HepG2 (cell line): ENCODE measurements around the gene TMEM41A. TPM values are rescaled to one million over a fixed set of nuclear protein-coding genes. Genes with fewer than 3 reads are reported as not detected.

Source experiments
- CREM ChIP-seq, 2 experiments: sonication (generic) in 1 of 2; formaldehyde crosslinking in 1 of 2; IDR thresholded peaks; 2 replicates each; pipeline versions ENCODE4 v1.4.0 to v1.6.1; 2016 to 2020; ENCODE audit warnings: antibody characterized with exemption in 1 of 2, mild to moderate bottlenecking in 1 of 2, missing genetic modification reagents in 1 of 2
- DR1 ChIP-seq: sonication (generic); formaldehyde crosslinking; IDR thresholded peaks from 2 replicates; pipeline ENCODE4 v1.8.0; 2021; ENCODE audit warnings: mild to moderate bottlenecking, missing genetic modification reagents, inconsistent platforms
- EP300 ChIP-seq, 3 experiments: sonication (generic) in 1 of 3; formaldehyde crosslinking in 1 of 3; IDR thresholded peaks; 2 replicates each; pipeline versions ENCODE4 v1.5.1 to v1.6.1; 2011 to 2020; ENCODE audit warnings: low read depth in 2 of 3, low read length in 2 of 3, borderline replicate concordance in 1 of 3, improper control_type of control experiment in 1 of 3, mild to moderate bottlenecking in 1 of 3, missing genetic modification reagents in 1 of 3, moderate library complexity in 1 of 3
- GLMP ChIP-seq: sonication (generic); formaldehyde crosslinking; IDR thresholded peaks from 2 replicates; pipeline ENCODE4 v1.9.0; 2021; ENCODE audit warnings: missing genetic modification reagents, mild to moderate bottlenecking, borderline replicate concordance
- MAF1 ChIP-seq: sonication (generic); formaldehyde crosslinking; IDR thresholded peaks from 2 replicates; pipeline ENCODE4 v1.5.0; 2020; ENCODE audit warnings: missing genetic modification reagents, borderline replicate concordance
- MXI1 ChIP-seq: IDR thresholded peaks from 3 replicates; pipeline ENCODE4 v1.6.1; 2012; ENCODE audit warnings: low read depth, low read length, inconsistent platforms, borderline replicate concordance
- NAIF1 ChIP-seq: sonication (generic); formaldehyde crosslinking; IDR thresholded peaks from 2 replicates; pipeline ENCODE4 v1.5.0; 2020; ENCODE audit warnings: mild to moderate bottlenecking, missing genetic modification reagents, borderline replicate concordance
- REPIN1 ChIP-seq: sonication (generic); formaldehyde crosslinking; IDR thresholded peaks from 2 replicates; pipeline ENCODE4 v1.8.0; 2022; ENCODE audit warnings: missing genetic modification reagents, low read depth, mild to moderate bottlenecking, borderline replicate concordance
- RFX1 ChIP-seq: fragments of 450-650 bp; IDR thresholded peaks from 2 replicates; pipeline ENCODE4 v1.6.1; 2017
- RFXANK ChIP-seq: IDR thresholded peaks from 2 replicates; pipeline ENCODE4 v1.6.1; 2016
- SMAD9 ChIP-seq: sonication (generic); formaldehyde crosslinking; IDR thresholded peaks from 2 replicates; pipeline ENCODE4 v1.5.1; 2020; ENCODE audit warnings: mild to moderate bottlenecking, missing genetic modification reagents
- TCF7L2 ChIP-seq: IDR thresholded peaks from 2 replicates; pipeline ENCODE4 v1.6.1; 2011; ENCODE audit warnings: mild to moderate bottlenecking, low read depth, low read length, moderate library complexity
- TEF ChIP-seq: sonication (generic); formaldehyde crosslinking; IDR thresholded peaks from 2 replicates; pipeline ENCODE4 v1.5.0; 2020; ENCODE audit warnings: missing genetic modification reagents
- ZFP36L2 ChIP-seq: sonication (generic); formaldehyde crosslinking; IDR thresholded peaks from 2 replicates; pipeline ENCODE4 v1.4.0; 2020; ENCODE audit warnings: missing genetic modification reagents
- ZMYM2 ChIP-seq: sonication (generic); formaldehyde crosslinking; IDR thresholded peaks from 2 replicates; pipeline ENCODE4 v1.8.0; 2022; ENCODE audit warnings: mild to moderate bottlenecking, missing genetic modification reagents
- ZNF121 ChIP-seq: sonication (generic); formaldehyde crosslinking; IDR thresholded peaks from 2 replicates; pipeline ENCODE4 v1.5.0; 2020; ENCODE audit warnings: mild to moderate bottlenecking, missing genetic modification reagents
- ZNF136 ChIP-seq: sonication (generic); formaldehyde crosslinking; IDR thresholded peaks from 2 replicates; pipeline ENCODE4 v1.8.1; 2022; ENCODE audit warnings: low read depth, mild to moderate bottlenecking, moderate library complexity, missing genetic modification reagents
- ZNF160 ChIP-seq: sonication (generic); formaldehyde crosslinking; IDR thresholded peaks from 2 replicates; pipeline ENCODE4 v1.8.0; 2022; ENCODE audit warnings: mild to moderate bottlenecking, inconsistent platforms, missing genetic modification reagents
- ZNF230 ChIP-seq: sonication (generic); formaldehyde crosslinking; IDR thresholded peaks from 2 replicates; pipeline ENCODE4 v1.4.0; 2020; ENCODE audit warnings: mild to moderate bottlenecking, missing genetic modification reagents
- ZNF597 ChIP-seq: sonication (generic); formaldehyde crosslinking; IDR thresholded peaks from 2 replicates; pipeline ENCODE4 v1.5.0; 2020; ENCODE audit warnings: missing genetic modification reagents
- ZNF761 ChIP-seq: sonication (generic); formaldehyde crosslinking; conservative IDR thresholded peaks from 2 replicates; pipeline ENCODE4 v1.4.0; 2020; ENCODE audit warnings: mild to moderate bottlenecking, missing genetic modification reagents
- polyA plus RNA-seq, 8 experiments: library from polyadenylated mRNA; depleted of rRNA in 3 of 8; stranded (reverse) in 7 of 8; unstranded in 1 of 8; fragments of >200 nt; fragmentation: Illumina TruSeq in 4 of 8; extraction: Trizol in 4 of 8; gene quantifications; 2 replicates each; pipeline versions ENCODE4 v1.2.1 to v1.2.3, GENCODE V29; 2011 to 2016; ENCODE audit warnings: low read depth in 4 of 8, missing spikeins in 1 of 8, mixed read lengths in 1 of 8; ENCODE audit not compliant: insufficient read depth in 1 of 8
- total RNA-seq, 5 experiments: library from RNA; depleted of rRNA; stranded (reverse); fragments of >200 nt; fragmentation: Illumina TruSeq; extraction: Trizol; gene quantifications; 2 replicates each; pipeline ENCODE4 v1.2.3, GENCODE V29; 2016; ENCODE audit warnings: low read depth in 1 of 5
- TF ChIP-seq, protein P1 (sequence below): IDR thresholded peaks from 2 replicates; pipeline ENCODE4 v1.6.1; 2018; ENCODE audit warnings: missing genetic modification reagents, mild to moderate bottlenecking, missing compliant biosample characterization
- TF ChIP-seq, protein P2 (sequence below): sonication (generic); formaldehyde crosslinking; IDR thresholded peaks from 2 replicates; pipeline ENCODE4 v1.4.0; 2020; ENCODE audit warnings: mild to moderate bottlenecking, missing genetic modification reagents

Gene TMEM41A
- total and polyA plus RNA-seq, 2 of the 13 experiments (the other 11 are each of a cell fraction or from before 2014, with no cell fraction given), result 30.0 to 40.0 TPM

GRCh38 chr3:185498503-185499396 is at the start of gene TMEM41A (continued):
- TF ChIP-seq CREM (IDR thresholded peaks at IDR 0.05) (no peak), CREM (CRISPR knock-in tag; IDR thresholded peaks at IDR 0.05) (no peak), REPIN1 (CRISPR knock-in tag) (peak; percentile 92; the same call in 1 of the 2 replicates), TEF (CRISPR knock-in tag) (peak; percentile 71; the same call in 1 of the 2 replicates), ZNF121 (CRISPR knock-in tag) (peak; percentile 55; the same call in 1 of the 2 replicates), RFXANK (CRISPR knock-in tag) (no peak), ZNF230 (CRISPR knock-in tag) (peak; percentile 89; the same call in 1 of the 2 replicates), NAIF1 (CRISPR knock-in tag) (no peak), ZNF761 (peak; percentile 87), GLMP (CRISPR knock-in tag) (no peak), ZNF597 (no peak), TCF7L2 (no peak), DR1 (CRISPR knock-in tag) (peak; percentile 41; the same call in 1 of the 2 replicates), ZNF160 (peak; percentile 91), MXI1 (peak; percentile 80; the same call in 2 of the 3 replicates), MAF1 (CRISPR knock-in tag) (peak; percentile 91; the same call in 1 of the 2 replicates), SMAD9 (CRISPR knock-in tag) (no peak), ZMYM2 (CRISPR knock-in tag) (peak; percentile 90), EP300 (IDR thresholded peaks at IDR 0.05; ENCODE audit: low read depth in 2 of 2, low read length in 2 of 2) (peak; percentile 37 to 56; a peak in 2 of 4 replicates), EP300 (CRISPR knock-in tag; IDR thresholded peaks at IDR 0.05; ENCODE audit: borderline replicate concordance) (no peak), ZFP36L2 (CRISPR knock-in tag) (no peak), RFX1 (no peak), ZNF136 (peak; percentile 89; the same call in 1 of the 2 replicates)
- TF ChIP-seq, protein P1, sequence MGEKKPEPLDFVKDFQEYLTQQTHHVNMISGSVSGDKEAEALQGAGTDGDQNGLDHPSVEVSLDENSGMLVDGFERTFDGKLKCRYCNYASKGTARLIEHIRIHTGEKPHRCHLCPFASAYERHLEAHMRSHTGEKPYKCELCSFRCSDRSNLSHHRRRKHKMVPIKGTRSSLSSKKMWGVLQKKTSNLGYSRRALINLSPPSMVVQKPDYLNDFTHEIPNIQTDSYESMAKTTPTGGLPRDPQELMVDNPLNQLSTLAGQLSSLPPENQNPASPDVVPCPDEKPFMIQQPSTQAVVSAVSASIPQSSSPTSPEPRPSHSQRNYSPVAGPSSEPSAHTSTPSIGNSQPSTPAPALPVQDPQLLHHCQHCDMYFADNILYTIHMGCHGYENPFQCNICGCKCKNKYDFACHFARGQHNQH (CRISPR knock-in tag), result peak; percentile 94
- TF ChIP-seq, protein P2, sequence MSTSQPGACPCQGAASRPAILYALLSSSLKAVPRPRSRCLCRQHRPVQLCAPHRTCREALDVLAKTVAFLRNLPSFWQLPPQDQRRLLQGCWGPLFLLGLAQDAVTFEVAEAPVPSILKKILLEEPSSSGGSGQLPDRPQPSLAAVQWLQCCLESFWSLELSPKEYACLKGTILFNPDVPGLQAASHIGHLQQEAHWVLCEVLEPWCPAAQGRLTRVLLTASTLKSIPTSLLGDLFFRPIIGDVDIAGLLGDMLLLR, result no peak; the same call in 1 of the 2 replicates
